Gastrocnemius medialis (tissue), 4 donors: Measurements from ENCODE around the gene SMARCA2.

ENCODE experiments used
- POLR2A ChIP-seq, 2 donors: fragments of 450-650 bp; IDR thresholded peaks; one replicate each; pipeline ENCODE4 v1.6.1; 2017; ENCODE audit warnings: antibody characterized with exemption in 2 of 2, mild to moderate bottlenecking in 2 of 2, moderate library complexity in 2 of 2
- TF ChIP-seq, protein P1 (sequence below), 5 experiments: fragments of 450-650 bp in 3 of 5; fragments of 200-600 bp in 2 of 5; sonication (generic) in 2 of 5; IDR thresholded peaks in 4 of 5; conservative IDR thresholded peaks in 1 of 5; 1 replicate in 4 of 5; 2 replicates in 1 of 5; pipeline ENCODE4 v1.5.1; 2016 to 2019; ENCODE audit warnings: antibody characterized with exemption in 5 of 5, mild to moderate bottlenecking in 3 of 5, moderate library complexity in 3 of 5

GRCh38 chr9:2231829-2232228 is 216.7 kb downstream of the SMARCA2 start:
- TF ChIP-seq, protein P1, sequence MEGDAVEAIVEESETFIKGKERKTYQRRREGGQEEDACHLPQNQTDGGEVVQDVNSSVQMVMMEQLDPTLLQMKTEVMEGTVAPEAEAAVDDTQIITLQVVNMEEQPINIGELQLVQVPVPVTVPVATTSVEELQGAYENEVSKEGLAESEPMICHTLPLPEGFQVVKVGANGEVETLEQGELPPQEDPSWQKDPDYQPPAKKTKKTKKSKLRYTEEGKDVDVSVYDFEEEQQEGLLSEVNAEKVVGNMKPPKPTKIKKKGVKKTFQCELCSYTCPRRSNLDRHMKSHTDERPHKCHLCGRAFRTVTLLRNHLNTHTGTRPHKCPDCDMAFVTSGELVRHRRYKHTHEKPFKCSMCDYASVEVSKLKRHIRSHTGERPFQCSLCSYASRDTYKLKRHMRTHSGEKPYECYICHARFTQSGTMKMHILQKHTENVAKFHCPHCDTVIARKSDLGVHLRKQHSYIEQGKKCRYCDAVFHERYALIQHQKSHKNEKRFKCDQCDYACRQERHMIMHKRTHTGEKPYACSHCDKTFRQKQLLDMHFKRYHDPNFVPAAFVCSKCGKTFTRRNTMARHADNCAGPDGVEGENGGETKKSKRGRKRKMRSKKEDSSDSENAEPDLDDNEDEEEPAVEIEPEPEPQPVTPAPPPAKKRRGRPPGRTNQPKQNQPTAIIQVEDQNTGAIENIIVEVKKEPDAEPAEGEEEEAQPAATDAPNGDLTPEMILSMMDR (IDR thresholded peaks at IDR 0.05 in 4 of 5, conservative IDR thresholded peaks at IDR 0.05 in 1 of 5), result no peak
- TF ChIP-seq POLR2A (IDR thresholded peaks at IDR 0.05), result no peak
